Raji (cell line): ENCODE data around the gene NUP98.

Source experiments
- POLR2A ChIP-seq: IDR thresholded peaks from 2 replicates; pipeline ENCODE4 v1.6.1; 2011; ENCODE audit warnings: low read depth, low read length, control low read depth; ENCODE audit not compliant: insufficient read depth

NUP98 gene

GRCh38 chr11:3832816-3833215, 35.5 kb upstream of the NUP98 start:
- TF ChIP-seq POLR2A = no peak

- TF ChIP-seq POLR2A = no peak
Observed at GRCh38 chr11:3831378-3832239, 34.3 kb upstream of the NUP98 start.

GRCh38 chr11:3830730-3831129, 33.4 kb upstream of the NUP98 start:
- TF ChIP-seq POLR2A = no peak

- TF ChIP-seq POLR2A = no peak
Observed at GRCh38 chr11:3830088-3830487, 32.7 kb upstream of the NUP98 start.

GRCh38 chr11:3827434-3828186, 30.3 kb upstream of the NUP98 start:
- no peak for TF ChIP-seq POLR2A

GRCh38 chr11:3826721-3827120, 29.4 kb upstream of the NUP98 start:
- no peak for TF ChIP-seq POLR2A

- TF ChIP-seq POLR2A = no peak
Observed at GRCh38 chr11:3825473-3826154, 28.3 kb upstream of the NUP98 start.

- peak; percentile 34; the same call in 1 of the 2 replicates for TF ChIP-seq POLR2A
Observed at GRCh38 chr11:3824714-3825472, 27.5 kb upstream of the NUP98 start.

GRCh38 chr11:3823762-3824506, 26.6 kb upstream of the NUP98 start:
- TF ChIP-seq POLR2A = no peak

GRCh38 chr11:3823303-3823702, 25.9 kb upstream of the NUP98 start:
- TF ChIP-seq POLR2A = no peak

GRCh38 chr11:3822312-3822711, 25.0 kb upstream of the NUP98 start:
- no peak for TF ChIP-seq POLR2A

GRCh38 chr11:3820971-3821370, 23.6 kb upstream of the NUP98 start:
- no peak for TF ChIP-seq POLR2A

- no peak for TF ChIP-seq POLR2A
Observed at GRCh38 chr11:3817181-3817800, 19.9 kb upstream of the NUP98 start.

GRCh38 chr11:3816673-3817072, 19.3 kb upstream of the NUP98 start:
- TF ChIP-seq POLR2A = no peak
